Measurements from ENCODE around the gene SPTLC3.
A peak's percentile ranks its signal among the peaks of the same experiment; 100 is the strongest.

SPTLC3 gene

DNA sequence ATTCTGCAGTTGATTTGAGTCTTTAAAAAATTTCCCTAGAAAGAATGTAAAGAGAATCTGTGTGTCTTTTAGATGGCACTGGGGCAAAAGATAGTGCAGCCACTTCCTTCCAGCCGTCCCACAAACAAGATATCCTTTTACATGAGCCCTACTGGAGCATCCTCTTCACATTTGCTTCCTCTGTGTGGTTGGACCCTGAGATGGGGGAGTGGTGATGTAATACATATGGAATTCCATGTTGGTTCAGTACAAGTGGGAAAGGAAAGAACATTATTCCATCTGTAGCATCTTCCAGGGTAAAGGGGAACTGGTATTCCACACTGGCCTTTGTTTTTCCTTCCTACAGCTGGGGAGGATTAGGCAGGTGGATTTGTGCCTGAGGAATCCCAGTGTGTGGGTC is 133.4 kb downstream of the SPTLC3 start:
- no peak for DNase-seq

DNA sequence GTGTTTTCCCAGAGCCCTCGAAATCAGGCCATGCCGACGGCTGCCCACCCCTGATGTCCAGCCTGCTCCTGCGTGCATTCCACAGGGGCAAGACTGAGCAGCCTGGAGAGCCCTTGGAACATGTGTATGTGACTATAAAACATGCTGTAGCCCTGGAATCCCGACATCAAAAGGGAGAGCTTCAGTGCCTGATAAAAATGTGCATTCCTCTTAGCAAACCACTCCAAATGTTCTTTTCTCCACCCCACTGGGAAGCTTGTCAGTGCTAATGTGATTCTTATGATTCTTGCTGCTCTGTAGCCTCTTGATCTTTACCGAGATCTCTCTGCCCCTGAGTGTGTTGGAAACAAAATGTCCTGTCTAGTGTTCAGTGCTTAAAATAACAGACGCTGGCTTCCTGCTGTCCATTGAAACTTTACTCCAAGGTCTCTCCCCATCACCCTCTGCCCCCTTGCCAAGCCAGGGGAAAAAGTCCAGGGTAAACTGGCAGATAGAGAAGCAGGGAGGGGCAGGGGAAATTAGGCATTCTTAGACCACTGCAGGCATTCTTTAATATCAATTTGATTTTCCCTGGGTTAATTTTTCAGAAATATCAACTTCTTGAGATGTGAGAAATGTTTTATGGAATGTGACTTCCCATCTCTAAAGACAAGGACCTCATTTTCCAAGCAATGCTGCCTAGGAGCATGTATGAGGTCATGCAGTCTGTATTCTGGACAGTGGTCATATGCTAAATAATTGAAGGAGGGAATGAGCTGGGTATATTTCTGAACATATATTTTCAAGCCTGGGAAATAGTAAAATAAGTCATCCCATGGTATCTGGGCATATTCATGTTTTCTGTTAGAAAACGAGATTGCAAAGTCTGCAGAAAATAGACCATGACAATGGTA is 138.5 kb downstream of the SPTLC3 start:
- DNase-seq = no peak

DNA sequence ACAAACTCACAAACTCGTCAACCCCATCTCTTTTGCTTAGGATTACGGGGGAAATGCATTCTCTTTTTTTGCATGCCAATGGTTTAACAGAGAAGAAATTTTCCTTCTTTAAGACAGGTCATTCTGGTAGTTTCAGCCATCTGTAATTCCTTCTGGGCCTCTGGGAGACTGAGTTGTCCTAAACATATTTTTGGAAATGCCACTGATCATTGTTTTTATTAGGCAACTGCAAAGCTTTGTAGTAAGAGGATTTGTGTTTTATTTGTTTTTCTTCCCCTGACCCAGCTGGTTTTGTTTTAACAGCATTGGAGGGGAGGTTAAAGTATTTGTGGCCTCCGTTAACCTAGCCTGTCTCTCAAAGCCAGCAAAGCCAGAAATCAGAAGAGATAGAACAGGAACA is 139.2 kb downstream of the SPTLC3 start:
- DNase-seq = no peak

DNA sequence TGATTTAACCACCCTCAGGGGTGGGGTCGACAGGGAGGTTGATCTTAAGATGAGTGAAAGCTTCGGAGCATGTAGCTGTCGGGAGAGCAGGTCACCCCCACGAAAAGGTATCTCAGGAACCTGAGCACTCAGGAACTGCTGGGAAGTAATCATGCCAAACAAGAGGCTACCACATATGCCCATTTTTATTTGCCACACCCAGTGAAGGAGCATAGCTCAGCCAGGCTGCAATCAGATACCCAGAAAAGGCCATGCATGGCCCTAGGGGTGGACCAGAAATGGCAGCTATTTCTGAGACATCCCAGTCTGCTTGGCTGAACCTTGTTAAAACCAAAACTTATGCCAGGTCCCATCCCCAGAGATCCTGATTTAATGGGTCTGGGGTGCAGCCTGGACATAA is 139.6 kb downstream of the SPTLC3 start:
- no peak for DNase-seq

DNA sequence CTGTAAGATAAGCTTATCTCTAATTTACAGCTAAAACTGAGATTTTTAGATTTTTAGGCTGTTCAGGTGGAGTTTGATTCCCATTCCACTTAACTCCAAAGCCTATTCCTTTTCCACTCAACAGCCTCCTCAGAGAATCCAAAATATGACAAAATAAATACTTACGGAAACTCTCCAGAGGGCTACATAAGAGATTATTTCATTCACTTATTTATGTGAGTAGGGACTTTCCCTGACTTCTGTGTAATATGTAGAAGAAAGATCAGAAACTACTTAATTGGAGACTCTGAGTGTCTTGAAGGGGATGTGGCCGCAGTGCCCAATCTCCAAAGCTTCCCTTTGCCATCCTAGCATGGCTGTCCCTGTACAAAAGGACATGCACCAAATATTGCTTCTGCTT is 140.2 kb downstream of the SPTLC3 start:
- DNase-seq = no peak

DNA sequence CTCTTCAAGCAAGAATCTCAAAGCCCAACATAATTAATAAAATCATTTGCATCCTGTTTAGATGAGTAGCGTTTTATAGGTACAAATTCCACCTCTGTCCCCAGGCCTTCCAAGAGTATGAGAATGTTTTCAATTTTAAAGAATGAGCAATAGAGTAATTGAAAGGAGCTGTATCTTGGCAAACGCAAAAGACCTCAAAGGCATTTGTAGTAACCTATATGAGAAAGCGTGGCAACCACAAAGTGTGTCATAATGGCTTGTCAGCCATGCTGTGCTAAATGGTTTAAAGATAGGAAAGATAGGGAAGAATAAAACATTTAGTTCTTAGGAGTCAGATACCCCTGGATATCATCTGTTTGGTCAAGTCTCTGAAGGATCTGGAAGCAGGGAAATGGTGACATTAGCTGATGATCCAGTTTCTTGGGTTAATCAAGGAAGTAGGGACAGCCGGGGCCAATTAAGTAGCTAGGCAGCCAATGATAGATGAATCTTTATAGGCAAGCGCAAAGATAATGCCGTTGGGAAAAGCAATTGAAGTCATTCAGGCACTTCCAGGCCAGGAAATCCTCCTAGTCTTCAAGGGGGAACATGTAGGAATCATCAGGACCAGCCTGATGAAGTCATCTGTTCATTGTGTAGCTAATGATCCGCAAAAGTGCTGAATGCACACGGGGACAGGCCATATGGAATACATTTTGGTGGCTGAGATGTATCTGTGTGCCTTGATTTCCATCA is 140.8 kb downstream of the SPTLC3 start:
- DNase-seq = no peak

DNA sequence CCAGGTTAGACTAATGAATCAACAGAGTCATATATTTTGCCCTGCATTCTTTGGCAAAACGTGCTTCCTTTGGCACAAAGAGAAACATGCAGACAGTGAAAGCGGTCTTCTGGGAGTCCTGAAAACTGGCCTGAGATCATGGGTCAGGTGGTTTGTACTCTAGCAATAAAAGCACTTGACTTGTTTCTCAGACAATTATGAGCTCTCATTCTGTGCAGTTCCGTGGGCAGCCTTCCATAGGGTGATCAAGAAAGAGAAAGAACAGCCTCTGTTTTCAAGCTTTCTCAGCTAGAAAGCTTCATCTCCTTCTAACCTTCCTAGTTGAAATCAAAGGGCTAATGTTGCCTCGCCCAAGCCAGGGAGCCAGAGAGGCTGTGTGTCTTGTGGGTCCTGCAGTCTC is 149.6 kb downstream of the SPTLC3 start:
- no peak for DNase-seq

DNA sequence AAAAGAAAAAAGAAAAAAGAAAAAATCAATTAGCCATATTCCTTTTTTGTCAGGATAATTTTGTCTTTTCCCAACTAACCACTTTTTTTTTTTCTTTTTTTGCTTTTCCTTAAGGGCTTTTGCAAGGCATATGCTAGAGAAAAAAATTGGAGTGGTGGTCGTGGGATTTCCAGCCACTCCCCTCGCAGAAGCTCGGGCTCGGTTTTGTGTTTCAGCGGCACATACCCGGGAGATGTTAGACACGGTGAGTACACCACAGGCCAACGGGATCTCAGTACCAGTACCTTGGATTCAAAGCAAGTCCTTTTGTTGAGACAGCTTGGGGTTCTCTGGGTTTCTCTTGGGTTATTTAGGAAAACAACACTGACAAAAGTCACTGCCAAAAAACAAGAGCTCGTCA is 151.1 kb downstream of the SPTLC3 start:
- no peak for DNase-seq

DNA sequence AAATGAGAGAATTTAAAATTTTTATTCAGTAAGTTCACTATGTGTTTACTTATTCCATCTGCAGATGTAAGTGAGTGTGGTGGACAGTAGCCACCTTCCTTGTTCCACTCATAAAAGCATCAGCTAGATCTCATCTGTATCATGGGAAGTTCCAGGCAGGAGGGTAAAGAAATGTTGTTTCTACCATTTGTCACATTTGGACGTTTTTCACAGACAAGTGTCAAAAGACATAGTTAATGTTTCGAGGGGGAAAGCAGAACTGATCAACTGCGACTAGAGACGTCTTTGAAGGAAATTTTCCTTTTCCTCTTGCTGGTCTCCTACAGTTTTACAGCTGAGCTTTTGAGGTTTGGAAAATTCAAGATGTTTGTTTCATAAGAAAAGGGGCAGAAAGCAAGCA is 156.4 kb downstream of the SPTLC3 start:
- DNase-seq = no peak

DNA sequence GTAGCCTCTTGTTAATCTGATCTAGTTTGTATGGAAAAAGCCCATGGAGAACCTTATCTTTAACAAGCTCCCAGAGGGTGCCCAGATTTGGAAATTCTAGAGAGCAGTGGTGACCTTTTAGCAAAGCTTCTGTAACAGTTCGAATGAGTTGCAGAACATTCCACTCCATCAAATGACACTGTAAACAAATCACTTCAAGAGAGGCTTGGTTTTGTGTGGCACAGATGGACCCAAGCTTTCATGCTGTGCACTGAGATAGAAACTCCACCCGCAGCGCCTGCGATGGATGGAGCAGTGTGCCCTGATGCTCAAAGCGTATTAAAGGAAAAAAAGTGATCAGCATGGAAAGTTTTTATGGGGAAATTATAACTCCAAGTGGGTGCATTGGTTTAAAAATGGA is 157.2 kb downstream of the SPTLC3 start:
- peak; percentile 22 for DNase-seq

DNA sequence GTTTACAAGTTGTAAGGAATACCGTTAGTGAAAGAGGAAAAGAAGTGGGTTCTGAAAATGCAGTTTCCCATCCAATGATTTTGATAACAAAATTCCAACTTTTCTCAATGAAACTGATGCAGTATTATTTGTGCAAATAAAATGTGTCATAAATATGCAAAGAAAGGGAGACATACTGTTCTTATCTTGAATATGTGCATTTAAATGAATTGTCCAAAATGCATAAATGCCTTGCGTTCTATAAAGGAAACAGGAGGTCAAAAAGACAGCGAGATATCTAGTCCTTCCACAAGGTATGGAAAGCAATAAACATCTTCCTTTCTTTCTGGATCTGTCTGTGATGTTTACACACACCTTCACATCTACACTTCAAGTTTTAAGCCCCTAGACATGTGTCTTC is 157.7 kb downstream of the SPTLC3 start:
- no peak for DNase-seq

DNA sequence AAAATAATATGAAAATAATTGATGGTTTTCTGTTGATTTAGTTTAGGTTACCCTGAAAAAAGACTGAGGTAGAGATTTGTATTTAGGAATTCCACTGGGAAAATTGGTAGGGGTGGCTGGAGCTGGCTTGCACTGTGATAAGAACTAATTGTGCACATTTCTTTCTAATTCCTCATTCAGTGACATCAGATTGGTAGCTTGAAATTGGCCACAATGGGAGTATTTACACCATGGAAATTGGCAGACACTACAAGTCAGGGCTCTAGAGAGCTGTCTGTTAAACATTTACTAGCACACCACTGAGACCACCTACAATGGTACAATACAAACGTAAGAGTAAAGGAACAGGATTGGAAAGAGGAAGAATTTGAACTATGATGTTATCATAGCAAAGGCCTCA is 160.3 kb downstream of the SPTLC3 start:
- no peak for DNase-seq

DNA sequence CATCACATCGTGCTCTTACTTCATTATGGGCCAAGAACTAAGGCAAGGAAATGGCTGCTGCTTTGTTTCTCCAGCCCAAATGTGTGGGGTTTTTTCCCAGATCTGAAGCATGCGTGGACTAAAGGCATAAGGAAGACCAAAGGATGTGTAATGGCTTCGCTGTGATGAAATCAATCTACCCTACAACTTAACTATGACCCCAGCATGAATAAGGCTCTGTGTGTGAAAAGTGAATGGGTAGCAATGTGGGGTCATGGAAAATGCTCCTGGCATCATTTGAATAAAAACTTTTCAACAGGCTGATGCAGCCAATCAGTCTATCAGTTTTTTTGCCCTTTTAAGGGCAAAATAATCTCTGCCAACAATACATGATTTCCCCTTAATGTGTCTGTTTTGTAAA is 162.0 kb downstream of the SPTLC3 start:
- no peak for DNase-seq

DNA sequence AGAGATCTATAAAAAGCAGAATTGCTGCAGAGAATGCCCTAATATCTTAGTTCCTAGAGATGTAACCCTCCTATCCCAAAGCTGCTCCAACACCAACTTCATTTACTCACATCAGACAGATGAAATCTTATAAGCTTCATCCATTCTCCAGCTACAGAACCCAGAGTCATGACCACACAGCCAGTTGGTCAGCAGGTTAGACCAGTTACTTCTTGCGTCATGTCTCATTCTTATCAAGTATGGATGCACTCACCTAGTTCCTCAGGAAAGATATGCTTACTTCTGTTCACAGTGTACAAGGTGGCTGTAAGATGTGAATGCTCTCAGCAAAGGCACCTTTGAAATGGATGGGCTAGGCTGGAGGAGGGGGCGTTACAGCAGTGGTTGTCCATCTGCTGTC is 164.4 kb downstream of the SPTLC3 start:
- no peak for DNase-seq

DNA sequence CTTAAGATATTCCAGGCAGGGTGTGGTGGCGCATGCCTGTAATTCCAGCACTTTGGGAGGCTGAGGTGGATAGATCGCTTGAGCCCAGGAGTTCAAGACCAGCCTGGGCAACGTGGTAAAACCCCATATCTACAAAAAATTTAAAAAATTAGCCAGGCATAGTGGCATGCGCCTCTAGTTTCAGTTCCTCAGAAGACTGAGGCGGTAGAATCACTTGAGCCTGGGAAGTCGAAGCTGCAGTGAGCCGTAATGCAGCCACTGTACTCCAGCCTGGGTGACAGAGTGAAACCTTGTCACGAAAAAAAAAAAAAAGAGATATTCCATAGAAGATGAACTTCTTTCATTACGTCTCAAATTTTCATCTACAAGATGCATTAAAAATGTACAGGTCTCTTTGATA is 165.6 kb downstream of the SPTLC3 start:
- no peak for DNase-seq

DNA sequence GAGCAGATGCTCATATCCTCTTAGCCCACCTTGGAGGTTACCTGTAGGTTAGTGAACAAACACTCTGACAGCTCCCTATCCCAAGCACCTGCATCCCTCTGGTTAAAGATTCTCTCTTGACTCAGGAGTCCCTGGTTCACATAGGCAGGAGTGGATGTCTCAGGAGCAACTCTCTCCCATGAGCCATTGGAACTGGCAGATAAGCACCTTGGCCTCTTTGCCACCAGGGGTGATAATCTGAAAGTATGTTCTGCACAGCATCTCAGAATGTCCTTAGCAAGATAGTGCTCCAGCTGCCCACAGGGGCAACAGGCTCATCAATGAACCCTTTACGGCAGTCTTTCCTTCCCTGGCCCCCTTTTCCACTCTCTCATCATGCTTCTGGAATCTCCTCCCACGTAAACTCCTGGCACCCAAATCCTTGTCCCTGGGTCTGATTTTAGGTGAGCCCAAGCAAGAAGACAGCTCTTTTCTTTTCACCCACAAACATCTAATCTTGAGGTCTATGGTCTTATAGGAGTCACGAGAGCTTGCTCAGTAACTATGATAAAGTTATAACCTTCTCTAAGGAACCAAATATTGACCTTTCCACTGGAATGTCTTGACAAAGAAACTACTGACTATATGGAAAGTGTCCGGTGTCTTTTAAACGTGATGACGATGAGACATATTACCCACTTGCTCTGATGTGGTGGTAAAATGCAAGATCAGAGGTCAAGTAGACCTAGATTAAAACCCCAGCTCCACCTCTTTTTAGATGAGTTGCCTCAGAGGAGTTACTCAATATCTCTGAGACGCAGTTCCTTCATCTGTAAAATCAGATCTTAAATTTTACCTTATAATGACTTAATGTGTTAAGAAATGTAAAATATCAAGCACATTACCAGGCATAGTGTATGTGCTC is 172.5 kb downstream of the SPTLC3 start:
- DNase-seq = no peak

DNA sequence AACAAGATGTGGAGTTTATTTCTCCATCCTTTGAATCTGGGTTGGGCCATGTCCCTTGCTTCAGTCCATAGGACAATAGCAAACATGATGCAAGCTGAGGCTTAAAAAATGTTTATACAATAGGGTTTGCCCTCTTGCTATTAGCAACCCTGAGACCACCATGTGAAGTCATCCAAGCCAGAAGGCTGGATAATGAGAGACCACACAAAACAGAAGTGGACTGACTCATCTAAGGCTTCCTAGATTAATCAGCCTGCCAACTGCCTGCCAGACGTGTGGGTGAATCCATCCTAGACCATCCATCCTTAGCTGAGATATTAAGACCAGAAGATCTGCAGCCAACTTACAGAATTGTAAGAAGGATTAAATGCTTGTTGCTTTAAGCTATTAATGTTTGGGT is 174.2 kb downstream of the SPTLC3 start:
- DNase-seq = no peak

DNA sequence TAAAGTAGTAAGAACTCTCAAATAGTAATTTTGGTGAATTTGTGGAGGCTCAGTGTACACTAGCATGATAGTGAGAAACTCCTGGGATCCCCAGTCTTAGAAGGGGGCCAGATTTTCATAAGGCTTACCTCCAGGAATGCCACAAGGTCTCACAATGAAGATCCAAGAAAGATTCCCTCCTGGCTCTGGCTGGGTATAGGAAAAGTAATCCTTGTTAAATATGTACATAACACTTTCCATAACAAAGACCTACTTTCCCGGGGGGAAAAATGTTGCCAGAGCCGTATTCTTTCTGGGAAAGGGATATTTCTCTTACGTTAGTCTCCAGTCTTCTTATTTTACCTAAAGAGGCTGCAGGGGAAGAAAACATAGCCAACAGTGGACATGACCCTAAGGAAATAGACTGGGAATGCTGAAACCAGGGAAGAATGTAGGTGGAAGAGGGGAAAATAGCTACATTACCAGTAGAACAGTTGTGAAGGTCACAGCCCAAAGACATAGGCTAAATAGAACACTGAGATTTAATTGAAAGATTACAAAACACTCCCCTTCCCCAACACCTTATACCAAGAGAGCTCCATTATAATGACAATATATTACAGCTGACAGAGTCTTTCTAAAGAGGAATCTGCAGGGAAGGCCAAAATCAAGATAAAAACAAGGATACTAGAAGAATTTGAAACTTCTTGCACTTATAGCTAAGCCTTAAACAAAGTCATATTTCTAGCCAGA is 177.4 kb downstream of the SPTLC3 start:
- DNase-seq = no peak

DNA sequence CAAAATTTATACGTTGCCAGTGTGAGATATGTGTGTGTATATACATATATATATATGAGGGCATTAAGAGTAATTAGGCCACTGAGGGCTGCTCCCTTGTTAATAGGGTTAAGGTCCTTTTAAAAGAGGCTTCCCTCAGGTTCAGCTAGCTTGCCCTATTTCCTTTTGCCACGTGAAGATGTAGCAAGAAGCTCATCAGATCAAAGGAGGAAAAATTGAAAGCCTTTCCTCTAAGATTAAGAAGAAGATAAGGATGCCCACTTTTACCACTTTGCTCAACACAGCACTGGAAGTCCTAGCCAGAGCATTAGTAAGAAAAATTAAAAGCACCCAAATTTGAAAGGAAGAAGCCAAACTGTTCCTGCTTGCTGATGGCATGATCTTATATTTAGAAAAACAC is 179.1 kb downstream of the SPTLC3 start:
- no peak for DNase-seq

DNA sequence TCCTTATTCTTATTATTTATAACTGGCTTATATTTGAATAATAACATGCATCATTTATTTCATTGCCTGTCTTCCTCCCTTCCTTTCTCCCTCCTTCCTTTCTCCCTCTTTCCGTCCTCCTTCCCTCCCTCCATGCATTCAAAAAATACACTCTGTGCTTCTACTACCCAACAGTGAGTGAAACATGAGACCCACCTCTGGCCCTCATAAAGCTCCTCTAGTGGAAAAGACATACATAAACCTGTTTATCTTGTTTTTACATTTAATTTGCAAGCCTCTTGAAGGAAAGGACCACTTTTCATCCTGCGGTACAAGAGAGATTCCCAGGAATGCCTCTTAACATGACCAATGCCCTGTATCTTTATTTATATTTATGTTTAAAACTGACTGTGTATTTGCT is 190.5 kb downstream of the SPTLC3 start:
- DNase-seq = no peak

DNA sequence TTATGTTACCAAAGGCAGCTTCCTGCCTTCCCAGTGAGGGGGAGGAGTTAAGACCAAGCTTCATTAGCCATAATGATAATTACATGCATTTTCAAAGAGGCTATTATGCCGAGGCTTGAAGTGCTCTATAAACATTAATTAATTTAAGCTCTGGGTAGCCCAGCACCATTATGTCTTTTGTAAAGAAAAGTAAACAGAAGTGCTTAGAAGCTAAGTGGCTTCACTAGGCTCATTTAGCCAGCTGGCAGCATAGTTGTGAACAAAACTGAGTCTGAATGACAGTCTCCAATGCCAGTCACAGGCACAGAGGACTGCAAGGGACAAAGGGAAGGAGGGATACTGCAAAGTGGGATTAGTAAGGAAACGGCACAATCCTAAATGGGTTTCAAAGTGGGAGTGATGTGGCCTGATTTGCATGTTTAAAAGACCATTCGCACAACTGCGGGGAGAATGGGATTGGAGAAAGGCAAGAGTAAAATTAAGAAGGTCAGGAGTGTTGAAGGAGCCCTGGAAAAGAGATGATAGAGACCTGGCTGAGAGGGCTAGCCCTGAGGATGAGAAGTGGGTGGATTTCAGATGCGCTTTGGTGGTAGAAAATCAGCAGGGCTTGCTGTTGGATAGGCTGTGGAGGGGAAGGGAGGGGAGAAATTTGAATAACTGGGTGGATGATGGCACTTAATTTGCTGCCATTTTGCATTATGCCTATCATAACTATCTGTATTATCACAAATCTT is 192.2 kb downstream of the SPTLC3 start:
- peak; percentile 96 for DNase-seq

DNA sequence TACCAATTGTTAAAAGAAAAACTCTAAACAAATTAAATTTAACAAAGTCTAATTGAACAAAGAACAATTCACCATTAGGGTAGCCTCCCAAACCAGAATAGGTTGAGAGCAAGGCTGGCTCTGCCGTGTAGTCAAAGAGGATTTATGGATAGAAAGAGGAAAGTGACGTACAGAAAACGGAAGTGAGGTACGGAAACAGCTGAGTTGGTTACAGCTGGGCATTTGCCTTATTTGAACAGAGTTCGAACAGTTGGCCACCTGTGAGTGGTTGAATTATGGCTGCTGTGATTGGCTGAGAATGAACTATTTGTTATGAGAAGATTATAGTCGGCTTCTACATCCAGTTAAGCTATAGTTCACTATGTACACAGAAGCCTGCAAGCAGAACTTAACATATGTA is 193.8 kb downstream of the SPTLC3 start:
- no peak for DNase-seq

Data from NCI-H1417 treated with DMSO at 0.1 percent for 48 hours (cell line).